NCI-H1417 treated with DMSO at 0.1 percent for 48 hours (cell line): ENCODE results near the gene ANGEL2.
A peak's percentile ranks its signal among the peaks of the same experiment; 100 is the strongest.

Experiments
- DNase-seq: peaks from one replicate; lab custom pipeline; 2025; lab: John Stamatoyannopoulos, UW

Gene ANGEL2

GRCh38 chr1:212951126-212951946 is 64.3 kb downstream of the ANGEL2 start:
- no peak for DNase-seq

- DNase-seq: peak; percentile 37
These were observed 65.2 kb downstream of the ANGEL2 start, which contains the start of gene VASH2 for GRCh38 chr1:212950243-212951125. Gene VASH2 (plus strand): TSS chr1:212950541. CDS start chr1:212951543, 1,002 bp downstream.

- DNase-seq: no peak
These were observed 65.9 kb downstream of the ANGEL2 start for GRCh38 chr1:212949771-212950170.

GRCh38 chr1:212946872-212947271 is 68.8 kb downstream of the ANGEL2 start:
- no peak for DNase-seq

GRCh38 chr1:212945463-212946160 is 70.1 kb downstream of the ANGEL2 start:
- no peak for DNase-seq

GRCh38 chr1:212945056-212945455 is 70.6 kb downstream of the ANGEL2 start:
- DNase-seq: no peak

- no peak for DNase-seq
These were observed 71.3 kb downstream of the ANGEL2 start for GRCh38 chr1:212944229-212944901.

- DNase-seq: no peak
These were observed 72.3 kb downstream of the ANGEL2 start for GRCh38 chr1:212943393-212943710.

GRCh38 chr1:212942679-212943392 is 72.8 kb downstream of the ANGEL2 start:
- DNase-seq: no peak
